Suprapubic skin (tissue), 4 donors: ENCODE results near the gene ZRSR2. TPM values are rescaled to one million over a fixed set of nuclear protein-coding genes. Genes with fewer than 3 reads are reported as not detected.

Source experiments
- DNase-seq, 2 donors: peaks; one replicate each; pipeline ENCODE4 v3.0.0-alpha.2; 2019; ENCODE audit warnings: low spot score in 2 of 2
- H3K27ac ChIP-seq: fragments of 200-600 bp; sonication (generic); one replicate; pipeline ENCODE4 v1.5.1; 2019
- H3K27me3 ChIP-seq: fragments of 200-600 bp; sonication (generic); one replicate; pipeline ENCODE4 v1.5.1; 2019
- H3K36me3 ChIP-seq: fragments of 200-600 bp; sonication (generic); one replicate; pipeline ENCODE4 v1.5.1; 2019
- H3K4me1 ChIP-seq: fragments of 200-600 bp; sonication (generic); one replicate; pipeline ENCODE4 v1.5.1; 2019
- H3K4me3 ChIP-seq: fragments of 200-600 bp; sonication (generic); one replicate; pipeline ENCODE4 v1.5.1; 2019; ENCODE audit warnings: mild to moderate bottlenecking
- H3K9me3 ChIP-seq: fragments of 200-600 bp; sonication (generic); one replicate; pipeline ENCODE4 v1.5.1; 2019
- EP300 ChIP-seq: sonication (generic); formaldehyde crosslinking; IDR thresholded peaks from one replicate; pipeline ENCODE4 v1.6.1; 2017; ENCODE audit warnings: antibody characterized with exemption
- POLR2A ChIP-seq, 2 donors: fragments of 450-650 bp; IDR thresholded peaks; one replicate each; pipeline ENCODE4 v1.6.1; 2017; ENCODE audit warnings: antibody characterized with exemption in 2 of 2, mild to moderate bottlenecking in 2 of 2, moderate library complexity in 2 of 2
- POLR2AphosphoS5 ChIP-seq, 3 donors: sonication (generic); formaldehyde crosslinking; IDR thresholded peaks; one replicate each; pipeline ENCODE4 v1.6.1; 2017; ENCODE audit warnings: antibody characterized with exemption in 3 of 3
- WGBS: methylation state at CpG from one replicate; pipeline ENCODE4 v1.1.5; 2018; 5-methylcytosine and 5-hydroxymethylcytosine counted together
- total RNA-seq, 4 donors: library from RNA; depleted of rRNA; stranded (reverse); fragments of >200 nt; gene quantifications; one replicate each; pipeline ENCODE4 v1.1.0, GENCODE V29; 2016
- TF ChIP-seq, protein P1 (sequence below), 2 donors: fragments of 200-600 bp in 1 of 2; fragments of 450-650 bp in 1 of 2; sonication (generic) in 1 of 2; IDR thresholded peaks; one replicate each; pipeline ENCODE4 v1.5.1; 2016 to 2019; ENCODE audit warnings: antibody characterized with exemption in 2 of 2, mild to moderate bottlenecking in 1 of 2, moderate library complexity in 1 of 2

The ZRSR2 gene
- total RNA-seq, 4 donors from 2014 or later: 2.3 to 11.5 (median 6.1) TPM

DNA sequence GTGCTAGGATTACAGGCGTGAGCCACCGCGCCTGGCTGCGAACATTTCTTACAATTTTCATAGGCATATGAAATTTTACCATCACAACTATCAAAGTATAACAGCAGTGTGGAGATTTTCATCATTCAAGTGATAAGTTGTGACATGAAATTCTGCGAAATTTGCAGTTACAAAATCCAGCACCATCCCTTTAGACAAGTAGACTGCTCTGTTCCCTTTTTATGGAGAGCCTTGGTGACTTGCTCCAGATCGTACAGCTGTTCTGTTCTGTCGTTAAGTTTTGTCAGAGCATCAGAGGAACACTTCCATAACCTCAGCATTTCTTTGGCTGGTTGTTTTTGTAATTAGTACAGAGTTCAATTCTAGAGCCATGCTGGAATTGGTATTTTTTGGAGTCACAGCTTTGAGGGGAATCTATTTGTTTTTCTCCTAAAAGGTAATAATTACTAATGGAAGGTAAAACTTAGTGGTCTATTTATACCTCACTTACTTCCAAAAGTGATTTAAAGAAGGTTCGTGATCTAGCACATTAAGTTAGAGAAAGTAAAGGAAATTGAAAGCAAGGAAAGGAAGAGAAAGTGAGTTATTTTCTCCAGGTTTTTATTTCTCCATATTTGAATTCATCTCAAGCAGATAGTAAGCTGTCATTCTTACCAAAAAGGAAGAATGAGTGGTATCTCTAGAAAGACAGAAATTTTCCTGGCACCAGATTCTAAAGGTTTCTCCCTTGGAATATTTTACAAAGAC lies 22.1 kb downstream of the ZRSR2 start:
- H3K4me1 ChIP-seq: no peaks in the 10 kb centered on the region
- no peak overlapping the region for H3K4me3 ChIP-seq
- H3K36me3 ChIP-seq: peaks cover 28% of the 10 kb centered on the region
- H3K9me3 ChIP-seq: no peaks in the 10 kb centered on the region
- 94% methylated on average over 8 of the region's 8 CpGs for WGBS
- no peak overlapping the region for H3K27ac ChIP-seq
- no peak for TF ChIP-seq POLR2A (IDR thresholded peaks at IDR 0.05)
- TF ChIP-seq POLR2AphosphoS5 (IDR thresholded peaks at IDR 0.05): no peak
- no peak for TF ChIP-seq EP300
- TF ChIP-seq, protein P1, sequence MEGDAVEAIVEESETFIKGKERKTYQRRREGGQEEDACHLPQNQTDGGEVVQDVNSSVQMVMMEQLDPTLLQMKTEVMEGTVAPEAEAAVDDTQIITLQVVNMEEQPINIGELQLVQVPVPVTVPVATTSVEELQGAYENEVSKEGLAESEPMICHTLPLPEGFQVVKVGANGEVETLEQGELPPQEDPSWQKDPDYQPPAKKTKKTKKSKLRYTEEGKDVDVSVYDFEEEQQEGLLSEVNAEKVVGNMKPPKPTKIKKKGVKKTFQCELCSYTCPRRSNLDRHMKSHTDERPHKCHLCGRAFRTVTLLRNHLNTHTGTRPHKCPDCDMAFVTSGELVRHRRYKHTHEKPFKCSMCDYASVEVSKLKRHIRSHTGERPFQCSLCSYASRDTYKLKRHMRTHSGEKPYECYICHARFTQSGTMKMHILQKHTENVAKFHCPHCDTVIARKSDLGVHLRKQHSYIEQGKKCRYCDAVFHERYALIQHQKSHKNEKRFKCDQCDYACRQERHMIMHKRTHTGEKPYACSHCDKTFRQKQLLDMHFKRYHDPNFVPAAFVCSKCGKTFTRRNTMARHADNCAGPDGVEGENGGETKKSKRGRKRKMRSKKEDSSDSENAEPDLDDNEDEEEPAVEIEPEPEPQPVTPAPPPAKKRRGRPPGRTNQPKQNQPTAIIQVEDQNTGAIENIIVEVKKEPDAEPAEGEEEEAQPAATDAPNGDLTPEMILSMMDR (IDR thresholded peaks at IDR 0.05): no peak
- no peak for DNase-seq
- no peaks in the 10 kb centered on the region for H3K27me3 ChIP-seq

DNA sequence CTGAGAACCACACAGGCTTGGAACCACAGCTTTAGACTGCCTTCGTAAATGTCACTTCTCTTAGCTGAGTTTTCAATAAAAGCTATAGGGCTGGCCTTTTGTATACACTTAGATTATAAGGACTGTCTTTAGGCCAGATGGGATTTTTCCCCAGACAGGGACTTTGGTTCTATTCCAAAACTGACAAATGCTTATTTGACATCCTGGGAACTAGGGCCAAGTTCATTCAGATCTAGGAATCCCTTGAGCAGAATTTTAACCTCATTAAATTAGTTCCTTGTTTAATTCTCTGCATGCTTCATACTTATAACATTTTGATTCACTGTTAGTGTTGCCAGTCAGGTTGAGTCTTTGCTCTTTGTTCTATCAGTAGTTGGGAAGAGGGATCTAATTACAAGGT lies 23.1 kb downstream of the ZRSR2 start:
- Histone ChIP-seq H3K4me1 (no peaks in the 10 kb centered on the region), H3K27ac (no peak overlapping the region), H3K4me3 (no peak overlapping the region), H3K36me3 (peaks cover 25% of the 10 kb centered on the region), H3K27me3 (no peaks in the 10 kb centered on the region), H3K9me3 (no peaks in the 10 kb centered on the region)
- TF ChIP-seq POLR2AphosphoS5 (IDR thresholded peaks at IDR 0.05) (no peak), EP300 (no peak), POLR2A (IDR thresholded peaks at IDR 0.05) (no peak)
- TF ChIP-seq, protein P1 (IDR thresholded peaks at IDR 0.05): no peak
- WGBS: 96% methylated on average over 1 of the region's 1 CpG
- no peak for DNase-seq

DNA sequence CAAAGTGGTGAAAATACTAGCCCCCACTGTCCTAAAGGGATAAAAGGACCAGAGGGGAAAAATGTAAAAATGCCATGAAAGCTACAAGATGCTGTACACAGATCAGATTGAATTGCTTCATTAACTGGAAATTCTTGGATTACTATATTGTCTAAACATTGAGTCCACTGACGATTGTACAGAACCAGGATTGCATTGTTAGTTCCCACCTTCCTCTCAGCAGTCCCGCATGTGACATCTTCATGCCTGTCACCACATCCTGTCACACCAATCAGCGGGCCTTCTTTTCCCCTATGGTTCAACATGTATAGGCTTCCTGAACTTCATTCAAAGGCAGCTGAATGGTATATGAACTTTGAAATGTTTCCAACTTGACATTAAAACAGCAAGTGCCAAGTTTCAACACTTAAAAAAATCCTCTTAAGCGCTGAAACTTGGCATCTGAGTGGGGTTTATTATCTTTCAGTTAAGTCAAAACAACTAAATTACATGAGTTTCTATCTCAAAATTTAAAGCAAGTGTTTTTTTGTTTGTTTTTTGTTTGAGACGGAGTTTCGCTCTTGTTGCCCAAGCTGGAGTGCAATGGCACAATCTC lies 24.6 kb downstream of the ZRSR2 start:
- Histone ChIP-seq H3K36me3 (peaks cover 21% of the 10 kb centered on the region), H3K4me1 (no peaks in the 10 kb centered on the region), H3K4me3 (no peak overlapping the region), H3K9me3 (no peaks in the 10 kb centered on the region), H3K27me3 (no peaks in the 10 kb centered on the region), H3K27ac (no peak overlapping the region)
- TF ChIP-seq POLR2A (IDR thresholded peaks at IDR 0.05) (no peak), POLR2AphosphoS5 (IDR thresholded peaks at IDR 0.05) (no peak), EP300 (no peak)
- TF ChIP-seq, protein P1 (IDR thresholded peaks at IDR 0.05): no peak
- 90% methylated on average over 6 of the region's 6 CpGs for WGBS
- DNase-seq: no peak

DNA sequence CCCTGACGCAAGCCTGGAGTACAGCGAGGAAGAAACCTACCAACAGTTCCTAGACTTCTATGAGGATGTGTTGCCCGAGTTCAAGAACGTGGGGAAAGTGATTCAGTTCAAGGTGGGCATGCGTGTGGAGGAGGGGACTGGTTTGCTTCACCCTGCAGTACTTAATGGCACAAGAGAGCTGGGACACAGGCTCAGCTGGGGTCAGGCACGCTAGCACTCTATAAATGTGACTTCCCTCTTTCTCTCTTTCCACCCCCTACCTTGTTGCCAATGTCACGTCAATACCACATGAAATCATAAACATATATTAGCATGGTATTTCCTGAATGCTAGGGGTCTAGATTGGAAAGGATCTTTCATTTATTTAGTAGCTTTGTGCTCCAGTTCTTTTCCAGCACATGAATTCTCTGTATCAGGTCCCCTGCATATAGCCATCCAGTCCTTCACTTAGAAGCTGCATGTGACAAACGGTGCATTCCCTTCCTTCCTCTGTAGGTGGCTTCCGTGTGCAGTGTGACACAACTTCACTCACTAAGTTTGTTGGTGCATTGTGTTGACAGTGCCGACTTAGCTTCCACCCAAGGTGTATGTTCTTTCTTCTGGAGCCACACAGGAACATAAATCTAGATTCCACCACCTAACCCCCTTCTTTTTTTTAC lies 25.6 kb downstream of the ZRSR2 start:
- Histone ChIP-seq H3K27ac (no peak overlapping the region), H3K36me3 (peaks cover 23% of the 10 kb centered on the region), H3K27me3 (no peaks in the 10 kb centered on the region), H3K4me3 (no peak overlapping the region), H3K4me1 (no peaks in the 10 kb centered on the region), H3K9me3 (no peaks in the 10 kb centered on the region)
- no peak for DNase-seq
- WGBS: 80% methylated on average over 10 of the region's 10 CpGs
- TF ChIP-seq POLR2AphosphoS5 (IDR thresholded peaks at IDR 0.05) (no peak), EP300 (no peak)

DNA sequence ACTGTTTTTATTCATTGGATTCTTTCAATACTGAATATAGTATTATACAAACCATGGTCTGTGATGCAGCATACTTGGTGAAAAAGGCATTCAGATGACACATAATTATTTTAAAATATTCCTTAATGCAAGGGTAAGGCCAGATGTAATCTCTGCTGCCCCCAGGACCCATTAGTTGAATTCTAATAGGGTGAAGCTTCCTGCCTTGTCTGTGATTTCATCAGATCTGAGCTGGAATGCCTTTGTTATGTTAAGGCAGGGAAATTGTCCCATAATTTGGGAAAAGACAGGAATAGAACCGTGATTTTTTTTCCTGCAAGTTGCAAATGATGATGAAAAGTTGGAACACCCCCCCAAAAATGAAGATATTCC lies 26.1 kb downstream of the ZRSR2 start:
- H3K4me3 ChIP-seq: no peak overlapping the region
- H3K36me3 ChIP-seq: peaks cover 25% of the 10 kb centered on the region
- no peaks in the 10 kb centered on the region for H3K4me1 ChIP-seq
- TF ChIP-seq POLR2A (IDR thresholded peaks at IDR 0.05) (no peak), POLR2AphosphoS5 (IDR thresholded peaks at IDR 0.05) (no peak), EP300 (no peak)
- TF ChIP-seq, protein P1 (IDR thresholded peaks at IDR 0.05): no peak
- DNase-seq: no peak
- H3K27ac ChIP-seq: no peak overlapping the region
- no peaks in the 10 kb centered on the region for H3K9me3 ChIP-seq
- H3K27me3 ChIP-seq: no peaks in the 10 kb centered on the region
- WGBS: 91% methylated on average over 1 of the region's 1 CpG
